Brain microvascular endothelial cell (primary cell): Measurements from ENCODE around the gene FAM107B.

Experiments
- DNase-seq: peaks from one replicate; pipeline ENCODE4 v3.0.0-alpha.2; 2020
- H3K27ac ChIP-seq: fragments of 250-450 bp; sonication (Bioruptor Pico); 2 replicates; pipeline ENCODE4 v1.5.1; 2020; ENCODE audit warnings: mild to moderate bottlenecking, moderate library complexity
- H3K27me3 ChIP-seq: fragments of 250-450 bp; sonication (Bioruptor Pico); replicated peaks from 2 replicates; pipeline ENCODE4 v1.5.1; 2020; ENCODE audit warnings: mild to moderate bottlenecking
- H3K36me3 ChIP-seq: fragments of 250-450 bp; sonication (Bioruptor Pico); replicated peaks from 2 replicates; pipeline ENCODE4 v1.5.1; 2020; ENCODE audit warnings: mild to moderate bottlenecking
- H3K4me3 ChIP-seq: 2 replicates; pipeline ENCODE4 v1.5.1; 2011; ENCODE audit warnings: low read depth, mild to moderate bottlenecking, control low read depth, low read length, moderate library complexity
- CTCF ChIP-seq: IDR thresholded peaks from 2 replicates; pipeline ENCODE4 v1.5.1; 2011; ENCODE audit warnings: low read depth, mild to moderate bottlenecking, moderate library complexity, low read length, control low read depth, inconsistent platforms; ENCODE audit errors: missing control alignments
- in situ Hi-C: cut with HindIII; loops from 2 replicates; pipeline ENCODE4 v1.10.0; 2017; ENCODE audit warnings: low sequenced_read_pairs, low pct_ligation_motif_present

FAM107B gene

GRCh38 chr10:14507176-14507575 is 267.5 kb downstream of the FAM107B start:
- peaks cover 5% of the 10 kb centered on the region for H3K36me3 ChIP-seq
- no peaks in the 10 kb centered on the region for H3K27me3 ChIP-seq
- no peak overlapping the region for H3K27ac ChIP-seq
- H3K4me3 ChIP-seq, result no peak overlapping the region
- no peak for TF ChIP-seq CTCF
- in situ Hi-C loops, result no loop called here
- no peak for DNase-seq

DNA sequence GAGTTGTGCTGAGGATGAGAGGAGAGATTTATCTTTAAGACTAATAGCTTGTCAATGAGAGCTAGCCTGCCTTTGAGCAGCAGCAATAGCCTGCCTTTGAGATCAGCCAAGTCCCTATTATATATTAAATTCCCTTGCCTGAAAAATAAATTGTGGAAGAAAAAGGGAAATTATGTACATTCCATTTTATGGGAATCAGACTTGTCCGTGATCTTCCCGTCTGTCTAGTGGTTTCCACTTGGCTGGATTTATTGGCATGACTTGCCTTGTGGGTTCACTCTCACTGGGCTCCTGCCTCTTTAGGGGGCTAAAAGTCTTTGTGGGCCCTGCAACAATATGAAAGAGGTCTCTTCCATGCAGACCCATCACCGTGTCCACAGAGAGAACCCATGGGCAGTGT is 272.3 kb downstream of the FAM107B start:
- H3K27ac ChIP-seq, result no peak overlapping the region
- H3K36me3 ChIP-seq, result no peaks in the 10 kb centered on the region
- in situ Hi-C loops, result no loop called here
- no peak for DNase-seq
- no peaks in the 10 kb centered on the region for H3K27me3 ChIP-seq
- no peak for TF ChIP-seq CTCF
- no peak overlapping the region for H3K4me3 ChIP-seq

DNA sequence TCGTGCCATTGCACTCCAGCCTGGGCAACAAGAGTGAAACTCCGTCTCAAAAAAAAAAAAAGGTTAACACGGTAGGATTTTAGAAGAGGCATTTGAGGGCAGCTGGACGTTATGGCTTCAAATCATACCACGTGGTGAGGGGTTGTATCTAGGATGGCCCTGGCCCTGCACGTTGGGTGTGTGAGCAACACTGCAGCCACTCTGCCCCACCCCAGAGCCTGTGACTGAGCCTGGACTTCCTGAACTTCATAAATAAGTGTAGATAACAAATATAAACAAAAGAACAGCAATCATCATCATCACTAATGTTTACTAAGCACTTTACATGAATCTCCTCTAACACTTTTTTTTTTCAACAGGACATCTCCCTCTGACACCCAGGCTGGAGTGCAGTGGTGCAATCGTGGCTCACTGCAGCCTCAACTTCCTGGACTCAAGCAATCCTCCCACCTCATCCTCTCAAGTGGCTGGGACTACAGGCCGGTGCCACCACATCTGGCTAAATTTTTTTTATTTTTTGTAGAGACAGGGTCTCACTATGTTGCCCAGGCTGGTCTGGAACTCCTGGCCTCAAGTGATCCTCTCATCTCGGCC is 274.4 kb downstream of the FAM107B start:
- in situ Hi-C loops, result no loop called here
- no peak for TF ChIP-seq CTCF
- no peak for DNase-seq
- Histone ChIP-seq H3K27ac (no peak overlapping the region), H3K4me3 (no peak overlapping the region), H3K27me3 (no peaks in the 10 kb centered on the region), H3K36me3 (no peaks in the 10 kb centered on the region)

DNA sequence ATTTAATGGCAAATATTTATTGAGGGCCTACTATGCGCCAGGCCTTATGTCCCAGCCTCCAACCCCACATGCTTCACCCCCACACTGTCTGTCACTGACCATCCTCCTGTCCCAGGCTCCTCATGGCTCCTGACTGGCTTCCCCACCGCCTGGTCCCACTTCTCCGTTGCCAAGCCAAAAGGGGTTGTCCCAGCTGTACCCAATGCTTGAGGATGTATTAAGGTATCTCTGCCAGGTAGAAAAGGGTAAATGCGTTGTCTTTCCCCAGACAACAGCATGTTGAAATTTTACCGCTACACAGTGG is 275.1 kb downstream of the FAM107B start:
- Histone ChIP-seq H3K4me3 (no peak overlapping the region), H3K27ac (no peak overlapping the region), H3K27me3 (no peaks in the 10 kb centered on the region), H3K36me3 (no peaks in the 10 kb centered on the region)
- no peak for DNase-seq
- no peak for TF ChIP-seq CTCF
- in situ Hi-C loops, result no loop called here

DNA sequence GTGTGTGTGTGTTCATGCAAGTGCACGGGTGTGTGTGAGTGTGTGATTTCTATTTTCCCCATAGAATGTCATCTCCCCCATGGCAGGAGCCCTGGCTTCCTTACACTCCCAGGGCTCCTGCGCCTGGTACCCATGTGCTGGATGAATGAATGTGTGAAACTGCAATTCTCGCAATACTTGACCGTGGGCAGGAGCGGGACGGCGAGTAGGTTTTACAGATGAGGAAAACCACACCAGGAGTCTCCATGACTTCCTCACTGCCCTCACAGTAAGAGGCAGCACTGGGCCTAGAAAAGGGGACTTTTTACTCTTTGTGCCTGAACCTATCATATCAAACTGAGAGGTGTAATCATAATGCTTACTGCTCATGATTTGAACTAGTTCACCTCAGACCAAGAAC is 276.4 kb downstream of the FAM107B start:
- in situ Hi-C loops, result no loop called here
- no peak for TF ChIP-seq CTCF
- H3K27ac ChIP-seq, result no peak overlapping the region
- no peaks in the 10 kb centered on the region for H3K36me3 ChIP-seq
- H3K27me3 ChIP-seq, result no peaks in the 10 kb centered on the region
- H3K4me3 ChIP-seq, result no peak overlapping the region
- no peak for DNase-seq

GRCh38 chr10:14491811-14492210 is 282.9 kb downstream of the FAM107B start:
- no peaks in the 10 kb centered on the region for H3K27me3 ChIP-seq
- no peak for TF ChIP-seq CTCF
- no peak overlapping the region for H3K4me3 ChIP-seq
- DNase-seq, result no peak
- H3K36me3 ChIP-seq, result no peaks in the 10 kb centered on the region
- no peak overlapping the region for H3K27ac ChIP-seq
- in situ Hi-C loops, result no loop called here
